Measurements from ENCODE around the gene IGFBP6.

- no peak for TF ChIP-seq CTCF (IDR thresholded peaks at IDR 0.05; ENCODE audit: insufficient read depth, low read depth, low read length)
- no peak for TF ChIP-seq EZH2 (IDR thresholded peaks at IDR 0.05; ENCODE audit: insufficient read depth, low read length)
These were observed 5.7 kb downstream of the IGFBP6 start, which contains the start of gene SOAT2 for GRCh38 chr12:53102883-53103807.

All from astrocyte (in vitro differentiated cells and primary cell).